GM12874 (cell line): ENCODE results near the gene SDC3.

Experiments
- CTCF ChIP-seq: IDR thresholded peaks from 2 replicates; pipeline ENCODE4 v1.5.1; 2011; ENCODE audit warnings: low read depth, mild to moderate bottlenecking, control low read depth, low read length, moderate library complexity; ENCODE audit not compliant: insufficient read depth

Gene SDC3

GRCh38 chr1:30838996-30839395 is 69.6 kb downstream of the SDC3 start:
- no peak for TF ChIP-seq CTCF

GRCh38 chr1:30837653-30838052 is 70.9 kb downstream of the SDC3 start:
- TF ChIP-seq CTCF = no peak

- no peak for TF ChIP-seq CTCF
Observed at GRCh38 chr1:30834253-30834652, 74.3 kb downstream of the SDC3 start.

GRCh38 chr1:30830537-30830936 is 78.0 kb downstream of the SDC3 start:
- TF ChIP-seq CTCF = no peak

- TF ChIP-seq CTCF = no peak
Observed at GRCh38 chr1:30829889-30830288, 78.7 kb downstream of the SDC3 start.

GRCh38 chr1:30824736-30825429 is 83.7 kb downstream of the SDC3 start:
- no peak for TF ChIP-seq CTCF

GRCh38 chr1:30823969-30824735 is 84.4 kb downstream of the SDC3 start:
- TF ChIP-seq CTCF = no peak
